AG04450 (cell line): Measurements from ENCODE around the gene WDR20. TPM values are rescaled to one million over a fixed set of nuclear protein-coding genes. Genes with fewer than 3 reads are reported as not detected.

Experiments used
- CTCF ChIA-PET: fragments of 300-600, 350-600 bp; formaldehyde crosslinking; extraction: SDS; loops from one replicate; lab custom pipeline; 2022; ENCODE audit warnings: antibody characterized with exemption, inconsistent platforms; lab: Charles Lee
- POLR2A ChIA-PET: fragments of 350-600 bp; formaldehyde crosslinking; extraction: SDS; loops from one replicate; lab custom pipeline; 2021; ENCODE audit warnings: antibody characterized with exemption, inconsistent platforms; lab: Yijun Ruan, JAX
- DNase-seq: peaks from one replicate; pipeline ENCODE4 v3.0.0-alpha.2; 2011; ENCODE audit warnings: low read depth, low spot score
- H3K27ac ChIP-seq: one replicate; pipeline ENCODE4 v1.5.1; 2012; ENCODE audit warnings: low read depth, low read length, control low read depth
- H3K27me3 ChIP-seq: one replicate; pipeline ENCODE4 v1.6.0; 2012; ENCODE audit warnings: low read length; ENCODE audit not compliant: control insufficient read depth, insufficient read depth
- H3K4me3 ChIP-seq: 2 replicates; pipeline ENCODE4 v1.5.1; 2011; ENCODE audit warnings: mild to moderate bottlenecking, low read depth, low read length, control low read depth
- H3K9me3 ChIP-seq: 2 replicates; pipeline ENCODE4 v1.5.1; 2012; ENCODE audit warnings: low read length; ENCODE audit not compliant: control insufficient read depth, insufficient read depth
- polyA plus RNA-seq: library from polyadenylated mRNA; depleted of rRNA; stranded (reverse); fragments of >200 nt; gene quantifications from 2 replicates; pipeline ENCODE4 v1.2.3, GENCODE V29; 2011
- TF ChIP-seq, protein P1 (sequence below): IDR thresholded peaks from 2 replicates; pipeline ENCODE4 v1.5.1; 2011; ENCODE audit warnings: low read depth, low read length, control low read depth, inconsistent platforms

Gene WDR20
- polyA plus RNA-seq, 1 experiment, result 16.6 TPM

DNA sequence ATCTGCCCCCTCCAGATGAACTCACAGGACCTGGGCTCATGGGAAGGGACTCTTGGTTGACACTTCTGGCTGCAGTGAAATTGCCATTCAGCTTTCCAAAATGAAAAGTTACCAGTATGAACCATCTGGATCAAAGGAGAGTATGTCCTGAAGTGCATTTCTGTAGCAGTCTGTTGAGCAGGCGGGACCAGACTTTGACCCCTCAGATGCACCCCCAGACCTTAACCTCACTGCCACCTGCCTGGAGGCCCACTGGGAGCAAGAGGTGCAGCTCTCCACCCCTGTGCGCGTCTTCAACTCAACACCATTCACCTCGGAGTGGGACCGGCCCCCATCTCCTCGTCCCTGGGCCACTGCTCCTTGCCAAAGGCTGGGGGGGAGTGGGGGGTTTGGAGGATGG, 110.3 kb downstream of the WDR20 start:
- no peak overlapping the region for H3K27ac ChIP-seq

DNA sequence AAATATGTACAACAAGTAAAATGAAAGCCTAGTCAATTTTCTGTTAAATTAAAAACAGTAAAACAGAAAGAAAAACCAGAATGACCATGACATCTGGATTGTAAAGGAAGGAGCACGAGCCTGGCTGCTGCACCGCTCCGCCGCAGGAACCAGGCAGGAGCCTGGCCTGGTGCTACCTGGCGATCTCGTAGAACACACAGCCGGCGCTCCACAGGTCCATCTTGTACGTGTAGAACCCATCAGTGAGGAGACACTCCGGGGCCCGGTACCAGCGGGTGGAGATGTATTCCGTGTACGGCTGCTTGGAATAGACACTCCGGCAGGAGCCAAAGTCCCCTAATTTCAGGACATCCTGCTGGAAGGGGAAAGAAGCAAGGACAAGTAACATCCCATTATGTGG, 110.9 kb downstream of the WDR20 start:
- Histone ChIP-seq H3K4me3 (no peak overlapping the region), H3K9me3 (0 out of 2 replicates have a peak, but pooled peaks cover 3% of the 10 kb centered on the region), H3K27ac (no peak overlapping the region), H3K27me3 (no peaks in the 10 kb centered on the region)
- TF ChIP-seq, protein P1, sequence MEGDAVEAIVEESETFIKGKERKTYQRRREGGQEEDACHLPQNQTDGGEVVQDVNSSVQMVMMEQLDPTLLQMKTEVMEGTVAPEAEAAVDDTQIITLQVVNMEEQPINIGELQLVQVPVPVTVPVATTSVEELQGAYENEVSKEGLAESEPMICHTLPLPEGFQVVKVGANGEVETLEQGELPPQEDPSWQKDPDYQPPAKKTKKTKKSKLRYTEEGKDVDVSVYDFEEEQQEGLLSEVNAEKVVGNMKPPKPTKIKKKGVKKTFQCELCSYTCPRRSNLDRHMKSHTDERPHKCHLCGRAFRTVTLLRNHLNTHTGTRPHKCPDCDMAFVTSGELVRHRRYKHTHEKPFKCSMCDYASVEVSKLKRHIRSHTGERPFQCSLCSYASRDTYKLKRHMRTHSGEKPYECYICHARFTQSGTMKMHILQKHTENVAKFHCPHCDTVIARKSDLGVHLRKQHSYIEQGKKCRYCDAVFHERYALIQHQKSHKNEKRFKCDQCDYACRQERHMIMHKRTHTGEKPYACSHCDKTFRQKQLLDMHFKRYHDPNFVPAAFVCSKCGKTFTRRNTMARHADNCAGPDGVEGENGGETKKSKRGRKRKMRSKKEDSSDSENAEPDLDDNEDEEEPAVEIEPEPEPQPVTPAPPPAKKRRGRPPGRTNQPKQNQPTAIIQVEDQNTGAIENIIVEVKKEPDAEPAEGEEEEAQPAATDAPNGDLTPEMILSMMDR, result no peak
- CTCF ChIA-PET, result no interaction called here
- POLR2A ChIA-PET, result no interaction called here
- no peak for DNase-seq

More for the DNA sequence above, 110.3 kb downstream of the WDR20 start:
- no peak for DNase-seq
- no peak overlapping the region for H3K4me3 ChIP-seq
- 0 out of 2 replicates have a peak, but pooled peaks cover 3% of the 10 kb centered on the region for H3K9me3 ChIP-seq
- H3K27me3 ChIP-seq, result no peaks in the 10 kb centered on the region
- ChIA-PET CTCF (no interaction called here), POLR2A (no interaction called here)
- TF ChIP-seq, protein P1, result no peak

DNA sequence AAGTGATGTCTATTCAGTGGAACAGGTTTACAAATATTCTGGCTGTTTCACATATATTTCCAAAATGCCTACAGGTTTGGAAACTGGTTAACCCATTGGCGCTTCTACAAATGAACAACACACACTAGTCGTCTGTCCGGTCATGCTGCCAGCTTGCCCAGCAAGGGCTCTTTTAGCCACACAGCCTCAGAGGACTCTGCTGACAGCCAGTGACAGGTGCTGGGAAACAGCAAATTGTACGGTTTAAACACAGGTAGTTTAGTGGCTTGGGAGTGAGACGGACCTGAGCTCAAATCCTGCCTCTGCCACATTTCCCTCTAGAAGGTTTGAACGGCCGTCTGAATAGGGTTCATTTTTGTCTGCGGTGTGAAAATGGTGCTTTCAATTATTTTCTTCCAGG, 111.5 kb downstream of the WDR20 start:
- no peak overlapping the region for H3K4me3 ChIP-seq
- no peaks in the 10 kb centered on the region for H3K27me3 ChIP-seq
- H3K27ac ChIP-seq, result no peak overlapping the region
- ChIA-PET POLR2A (no interaction called here), CTCF (no interaction called here)
- DNase-seq, result no peak
- 0 out of 2 replicates have a peak, but pooled peaks cover 3% of the 10 kb centered on the region for H3K9me3 ChIP-seq
- TF ChIP-seq, protein P1, result no peak

DNA sequence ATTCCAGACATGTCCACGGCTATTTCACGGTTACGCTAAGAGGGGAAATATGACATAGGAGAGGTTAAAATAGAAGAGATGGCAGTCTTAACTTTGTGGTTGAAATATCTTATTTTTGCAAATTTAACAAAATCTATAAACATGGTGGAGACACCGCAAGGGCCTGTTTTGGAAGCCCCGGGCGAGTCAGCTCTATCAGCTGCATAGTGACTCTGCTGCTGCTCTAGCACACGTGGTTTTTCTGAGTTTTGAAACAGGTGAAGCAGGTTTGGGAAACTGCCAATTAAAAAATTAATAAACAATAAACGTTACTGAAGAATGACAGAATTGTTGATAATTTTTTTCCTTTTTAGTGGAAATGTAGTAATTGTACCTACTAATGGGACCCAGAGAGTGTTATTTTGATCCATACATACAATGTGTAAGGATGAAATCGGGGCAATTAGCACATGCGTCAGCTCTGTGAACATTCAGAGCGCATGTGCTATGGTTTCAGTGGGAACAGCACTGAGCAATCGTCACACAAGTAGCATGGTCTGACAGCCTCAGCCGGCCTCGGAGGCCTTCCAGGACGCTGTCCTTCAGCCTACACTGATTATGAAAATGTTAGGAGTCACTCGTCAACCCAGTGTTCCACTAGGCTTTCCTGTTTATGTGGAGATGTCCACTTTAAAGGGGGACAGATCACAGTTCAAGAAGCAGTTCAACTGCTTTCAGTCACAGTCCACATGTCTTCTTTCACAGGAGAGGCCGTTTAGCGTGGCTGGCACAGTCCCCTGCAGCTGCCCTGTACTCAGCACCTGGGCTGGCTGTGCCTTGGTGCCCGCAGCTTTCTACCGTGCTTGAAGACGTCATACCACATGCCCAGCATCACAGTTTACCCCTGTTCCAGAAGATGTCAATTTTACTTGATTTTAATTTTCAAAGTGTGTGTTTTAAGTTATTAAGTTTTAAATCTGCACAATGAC, 113.4 kb downstream of the WDR20 start:
- POLR2A ChIA-PET, result interaction anchor here (0.5 kb wide), 1 partner anchor 51 kb away, joined by 3 read pairs; no protein-coding TSS in a partner anchor
- DNase-seq, result no peak
- Histone ChIP-seq H3K9me3 (0 out of 2 replicates have a peak, but pooled peaks cover 3% of the 10 kb centered on the region), H3K27me3 (no peaks in the 10 kb centered on the region), H3K27ac (no peak overlapping the region), H3K4me3 (no peak overlapping the region)
- TF ChIP-seq, protein P1, result no peak
- CTCF ChIA-PET, result no interaction called here
